HFFc6 (cell line): Measurements from ENCODE around the gene CREBBP. TPM values are rescaled to one million over a fixed set of nuclear protein-coding genes. Genes with fewer than 3 reads are reported as not detected.

Source experiments
- DNase-seq: peaks from one replicate; pipeline ENCODE4 v3.0.0-alpha.2; 2018
- H3K27ac Mint-ChIP-seq: 2 replicates; pipeline ENCODE4 v1.8.0; 2020; ENCODE audit warnings: mild to moderate bottlenecking, mixed read lengths
- H3K27me3 Mint-ChIP-seq: 2 replicates; pipeline ENCODE4 v1.8.0; 2021; ENCODE audit warnings: mild to moderate bottlenecking, moderate library complexity, mixed read lengths; ENCODE audit not compliant: insufficient read depth
- H3K36me3 Mint-ChIP-seq: 2 replicates; pipeline ENCODE4 v1.8.0; 2021; ENCODE audit warnings: low read depth, mixed read lengths
- H3K4me1 Mint-ChIP-seq: 2 replicates; pipeline ENCODE4 v1.8.0; 2020; ENCODE audit warnings: low read depth, mixed read lengths
- H3K4me3 Mint-ChIP-seq: 2 replicates; pipeline ENCODE4 v1.8.0; 2020; ENCODE audit warnings: mild to moderate bottlenecking, moderate library complexity, mixed read lengths
- H3K9me3 Mint-ChIP-seq: 2 replicates; pipeline ENCODE4 v1.8.0; 2020; ENCODE audit warnings: mild to moderate bottlenecking, mixed read lengths
- CTCF ChIP-seq: fragments of 200-600 bp; sonication (generic); IDR thresholded peaks from 2 replicates; pipeline ENCODE4 v1.5.0; 2021; ENCODE audit warnings: antibody characterized with exemption, mild to moderate bottlenecking
- total RNA-seq, 6 experiments: library from RNA; stranded (reverse); fragmentation: NEBNext Ultra II Directional; extraction: Animal tissue kit (Norgen Biotek cat#: 25700); gene quantifications; 2 replicates in 1 of 6; 3 replicates in 5 of 6; pipeline ENCODE4 v1.2.3, GENCODE V29; 2021

Gene CREBBP
- total RNA-seq, 6 experiments from 2014 or later, result 40.2 to 51.4 (median 43.4) TPM

GRCh38 chr16:3849751-3850543, 30.6 kb downstream of the CREBBP start:
- Mint-ChIP-seq H3K9me3 (no peaks in the 10 kb centered on the region), H3K4me3 (no peak overlapping the region; the same call in 1 of the 2 replicates), H3K36me3 (peaks cover 13% of the 10 kb centered on the region; the same call in 1 of the 2 replicates), H3K4me1 (peaks cover 71% of the 10 kb centered on the region), H3K27ac (peak overlapping the region; percentile 82), H3K27me3 (peaks cover 7% of the 10 kb centered on the region)
- TF ChIP-seq CTCF, result no peak
- DNase-seq, result no peak

GRCh38 chr16:3846595-3847091, 33.9 kb downstream of the CREBBP start:
- DNase-seq, result no peak
- peaks cover 58% of the 10 kb centered on the region for H3K4me1 Mint-ChIP-seq
- H3K36me3 Mint-ChIP-seq, result peaks cover 13% of the 10 kb centered on the region; the same call in 1 of the 2 replicates
- H3K9me3 Mint-ChIP-seq, result no peaks in the 10 kb centered on the region
- peaks cover 6% of the 10 kb centered on the region for H3K27me3 Mint-ChIP-seq
- TF ChIP-seq CTCF, result no peak
- no peak overlapping the region for H3K4me3 Mint-ChIP-seq
- H3K27ac Mint-ChIP-seq, result no peak overlapping the region

- Mint-ChIP-seq H3K36me3 (peaks cover 13% of the 10 kb centered on the region; the same call in 1 of the 2 replicates), H3K27ac (no peak overlapping the region), H3K9me3 (no peaks in the 10 kb centered on the region), H3K27me3 (peaks cover 6% of the 10 kb centered on the region), H3K4me3 (no peak overlapping the region), H3K4me1 (peaks cover 58% of the 10 kb centered on the region)
- DNase-seq, result no peak
- TF ChIP-seq CTCF, result no peak
Measured at GRCh38 chr16:3846087-3846486, 34.4 kb downstream of the CREBBP start.

GRCh38 chr16:3842994-3843393, 37.5 kb downstream of the CREBBP start:
- H3K4me1 Mint-ChIP-seq, result peaks cover 54% of the 10 kb centered on the region
- no peak overlapping the region for H3K27ac Mint-ChIP-seq
- H3K4me3 Mint-ChIP-seq, result no peak overlapping the region
- peaks cover 4% of the 10 kb centered on the region; the same call in 1 of the 2 replicates for H3K36me3 Mint-ChIP-seq
- no peaks in the 10 kb centered on the region for H3K9me3 Mint-ChIP-seq
- TF ChIP-seq CTCF, result no peak
- DNase-seq, result no peak
- no peaks in the 10 kb centered on the region for H3K27me3 Mint-ChIP-seq

GRCh38 chr16:3841729-3842508, 38.6 kb downstream of the CREBBP start:
- no peak for TF ChIP-seq CTCF
- DNase-seq, result no peak
- Mint-ChIP-seq H3K9me3 (no peaks in the 10 kb centered on the region), H3K36me3 (no peaks in the 10 kb centered on the region), H3K27ac (no peak overlapping the region), H3K4me3 (no peak overlapping the region), H3K27me3 (no peaks in the 10 kb centered on the region), H3K4me1 (peaks cover 47% of the 10 kb centered on the region)
